ENCODE measurements around the gene EBLN2.

EBLN2 gene

GRCh38 chr3:73061416-73061815 is at the start of gene EBLN2:
Gene EBLN2, plus strand, starts transcription at chr3:73061659. Its CDS starts 423 bp downstream, at chr3:73062082.
- no peak for FAIRE-seq

GRCh38 chr3:73018298-73018697 is 43.2 kb upstream of the EBLN2 start:
- FAIRE-seq: no peak

DNA sequence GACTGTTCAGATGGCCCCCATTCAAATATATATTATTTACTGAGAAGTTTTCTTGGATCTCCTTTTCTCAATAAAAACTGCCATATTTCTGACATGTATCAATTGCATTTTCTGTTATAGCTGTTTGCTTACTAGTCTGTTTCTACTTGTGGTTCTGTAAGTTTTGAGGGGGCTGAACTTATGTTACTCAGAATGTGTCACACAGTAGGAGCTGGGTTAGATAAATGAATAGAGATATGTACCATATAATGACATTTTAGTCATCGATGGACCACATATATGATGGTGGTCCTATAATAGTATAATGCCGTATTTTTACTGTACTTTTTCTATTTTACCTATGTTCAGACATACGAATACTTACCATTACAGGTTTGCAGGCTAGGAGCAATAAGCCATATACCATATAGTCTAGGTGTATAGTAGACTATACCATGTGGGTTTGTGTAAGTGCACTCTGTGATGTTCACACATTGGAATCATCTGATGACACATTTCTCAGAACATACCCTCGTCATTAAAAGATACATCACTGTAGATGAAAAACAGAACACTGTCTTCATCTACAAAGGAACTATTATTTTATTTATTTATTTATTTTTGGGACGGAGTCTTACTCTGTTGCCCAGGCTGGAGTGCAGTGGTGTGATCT is 42.5 kb upstream of the EBLN2 start:
- FAIRE-seq: no peak

- FAIRE-seq: no peak
Observed at GRCh38 chr3:73021301-73021835, 40.1 kb upstream of the EBLN2 start.

GRCh38 chr3:73024836-73025235 is 36.6 kb upstream of the EBLN2 start:
- no peak for FAIRE-seq

DNA sequence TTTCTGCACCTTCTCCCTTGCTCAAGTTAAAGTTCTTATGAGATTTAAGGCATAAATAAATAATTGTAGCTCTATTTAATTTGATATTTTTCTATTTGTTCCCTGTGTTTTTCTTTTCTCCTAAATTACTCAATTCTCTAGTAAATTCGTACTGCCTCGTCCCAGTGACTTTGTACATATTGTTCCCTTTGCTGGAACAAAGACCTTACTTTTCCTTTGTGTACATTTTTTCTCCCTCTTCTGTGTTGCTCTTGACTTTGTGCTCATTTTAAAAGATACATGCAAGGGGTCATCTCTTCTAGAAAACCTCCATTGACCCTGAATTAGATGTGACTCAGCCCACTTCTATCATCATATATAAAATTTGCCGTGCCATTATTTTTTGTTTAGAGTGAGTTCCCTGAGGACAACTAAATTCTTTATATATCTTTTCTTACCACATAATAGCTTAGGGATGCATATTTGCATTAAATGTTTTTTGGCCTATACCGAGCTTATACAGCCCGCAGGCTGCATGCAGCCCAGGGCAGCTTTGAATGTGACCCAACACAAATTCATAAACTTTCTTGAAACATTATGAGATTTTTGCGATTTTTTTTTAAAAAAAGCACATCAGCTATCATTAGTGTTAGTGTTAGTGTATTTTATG is 35.2 kb upstream of the EBLN2 start:
- FAIRE-seq: no peak

DNA sequence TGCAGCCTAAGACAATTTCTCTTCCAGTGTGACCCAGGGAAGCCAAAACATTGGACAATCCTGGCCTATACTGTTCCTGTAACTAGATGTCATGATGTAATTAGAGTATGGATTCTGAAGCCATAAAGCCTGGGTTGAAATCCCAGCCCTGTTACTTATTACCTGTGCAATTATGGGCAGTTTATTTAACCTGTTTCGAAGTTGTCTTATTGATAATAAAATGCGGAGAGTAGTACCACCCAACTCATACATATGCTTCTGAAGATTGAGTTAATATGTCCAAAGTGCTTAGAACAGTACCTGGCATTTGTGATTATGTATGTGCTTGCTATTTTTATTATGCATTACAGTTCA is 34.7 kb upstream of the EBLN2 start:
- FAIRE-seq: no peak

DNA sequence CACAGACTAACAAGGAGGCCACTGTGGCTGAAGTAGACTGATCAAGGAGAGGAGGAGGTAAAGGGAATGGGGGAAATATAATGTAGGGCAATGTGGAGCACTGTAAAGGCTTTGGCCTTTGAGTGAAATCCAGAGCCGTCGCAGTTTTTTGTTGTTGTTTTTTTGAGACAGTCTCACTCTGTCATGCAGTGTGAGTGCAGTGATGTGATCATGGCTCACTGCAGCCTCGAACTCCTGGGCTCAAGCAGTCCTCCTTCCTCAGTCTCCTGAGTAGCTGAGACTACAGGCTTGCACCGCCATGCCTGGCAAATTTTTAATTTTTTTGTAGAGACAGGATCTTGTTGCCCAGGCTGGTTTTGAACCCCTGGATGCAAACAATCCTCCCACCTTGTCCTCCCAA is 32.7 kb upstream of the EBLN2 start:
- no peak for FAIRE-seq

- FAIRE-seq: no peak
Observed at GRCh38 chr3:73029321-73029796, 32.1 kb upstream of the EBLN2 start.

- no peak for FAIRE-seq
Observed at GRCh38 chr3:73030073-73030597, 31.3 kb upstream of the EBLN2 start.

DNA sequence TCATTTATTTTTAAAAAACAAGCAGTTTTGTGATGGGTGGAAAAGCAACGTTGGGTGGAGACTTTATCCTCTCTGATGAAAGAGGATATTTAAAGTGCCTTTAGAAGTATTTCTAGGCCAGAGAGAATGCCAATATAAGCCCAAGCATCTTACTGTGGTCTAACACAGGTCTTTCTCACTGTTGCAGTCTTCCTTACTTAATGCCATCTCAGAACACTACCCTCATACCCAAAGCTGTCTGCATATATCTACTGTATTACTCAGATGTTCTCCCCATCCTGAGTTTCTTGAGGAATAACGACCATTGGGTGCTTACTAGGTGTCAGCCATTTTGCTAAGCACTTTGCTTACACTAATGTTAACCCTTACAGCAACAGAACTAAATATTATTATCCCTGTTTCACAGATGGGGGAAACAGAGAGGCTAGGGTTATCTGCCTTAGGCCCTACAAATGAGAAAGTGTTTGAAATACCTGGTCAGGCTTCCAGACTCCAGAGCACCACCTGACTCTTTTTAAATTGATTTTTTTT is 29.8 kb upstream of the EBLN2 start:
- FAIRE-seq: no peak

DNA sequence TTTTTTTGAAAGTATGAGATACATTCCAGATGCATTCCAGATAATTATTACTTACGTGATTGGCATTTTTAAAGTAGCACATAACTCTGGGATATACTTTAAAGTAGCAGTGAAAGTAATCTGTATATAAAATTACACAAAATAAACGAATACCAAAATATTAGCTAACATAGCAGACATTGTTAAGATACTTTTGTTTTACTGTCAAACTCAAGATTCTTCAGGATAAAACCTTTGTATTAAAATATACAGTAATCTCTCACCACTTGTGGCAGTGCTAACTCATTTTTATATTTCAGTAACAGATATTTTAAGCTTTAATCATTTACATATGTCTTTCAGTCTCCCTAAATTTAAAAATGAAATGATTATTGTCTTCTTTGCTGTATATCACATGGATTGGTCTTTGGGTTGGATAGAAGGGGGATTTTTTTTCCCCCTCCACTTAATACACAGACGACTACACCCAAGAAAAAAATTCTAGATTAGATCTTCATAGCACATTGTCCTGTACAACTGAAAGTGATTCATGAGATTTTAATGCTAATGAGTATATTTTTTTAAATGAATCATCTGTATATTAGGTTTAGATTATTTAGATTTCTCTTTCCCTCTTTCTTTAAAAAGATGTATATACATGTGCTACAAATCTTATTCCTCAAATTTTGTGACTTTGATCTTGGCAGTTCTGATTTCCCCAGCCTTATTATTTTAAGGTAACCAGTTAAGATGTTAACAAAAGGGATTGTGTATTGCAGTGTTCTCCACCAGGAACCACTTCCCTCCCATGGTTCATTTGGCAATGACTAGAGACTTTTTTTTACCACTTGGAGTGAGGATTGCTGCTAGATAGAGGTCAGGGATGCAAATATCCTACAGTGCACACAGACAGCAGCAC is 24.5 kb upstream of the EBLN2 start:
- FAIRE-seq: peak; percentile 29

GRCh38 chr3:73041537-73041936 is 19.9 kb upstream of the EBLN2 start:
- no peak for FAIRE-seq

- no peak for FAIRE-seq
Observed at GRCh38 chr3:73043414-73043813, 18.0 kb upstream of the EBLN2 start.

DNA sequence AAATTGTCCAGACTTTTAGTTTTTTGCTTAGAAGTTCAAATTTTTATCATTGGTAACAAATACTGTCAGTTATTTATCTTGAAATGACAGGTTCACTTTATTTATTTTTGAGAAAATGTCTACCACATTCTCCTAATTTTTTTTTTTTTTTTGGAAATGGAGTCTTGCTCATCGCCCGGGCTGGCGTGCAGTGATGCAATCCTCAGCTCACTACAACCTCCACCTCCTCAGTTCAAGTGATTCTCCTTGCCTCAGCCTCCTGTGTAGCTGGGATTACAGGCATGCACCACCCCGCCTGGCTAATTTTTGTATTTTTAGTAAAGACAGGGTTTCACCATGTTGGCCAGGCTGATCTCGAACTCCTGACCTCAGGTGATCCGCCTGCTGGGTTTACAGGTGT is 16.1 kb upstream of the EBLN2 start:
- FAIRE-seq: no peak

- FAIRE-seq: no peak
Observed at GRCh38 chr3:73046195-73046594, 15.3 kb upstream of the EBLN2 start.

DNA sequence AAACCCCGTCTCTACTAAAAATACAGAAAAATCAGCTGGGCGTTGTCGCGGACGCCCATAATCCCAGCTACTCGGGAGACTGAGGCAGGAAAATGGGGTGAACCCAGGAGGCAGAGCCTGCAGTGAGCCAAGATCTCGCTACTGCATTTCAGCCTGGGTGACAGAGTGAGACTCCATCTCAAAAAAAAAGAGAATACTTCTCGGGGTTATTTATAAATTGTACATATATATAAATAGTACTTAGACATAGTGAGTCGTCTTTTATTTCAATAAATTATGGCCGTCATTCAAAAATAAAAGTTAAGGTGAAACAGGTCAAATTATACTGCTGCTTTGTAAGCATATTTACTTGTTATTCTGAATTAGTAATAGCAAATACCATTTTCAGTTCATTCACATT is 12.1 kb upstream of the EBLN2 start:
- FAIRE-seq: no peak

DNA sequence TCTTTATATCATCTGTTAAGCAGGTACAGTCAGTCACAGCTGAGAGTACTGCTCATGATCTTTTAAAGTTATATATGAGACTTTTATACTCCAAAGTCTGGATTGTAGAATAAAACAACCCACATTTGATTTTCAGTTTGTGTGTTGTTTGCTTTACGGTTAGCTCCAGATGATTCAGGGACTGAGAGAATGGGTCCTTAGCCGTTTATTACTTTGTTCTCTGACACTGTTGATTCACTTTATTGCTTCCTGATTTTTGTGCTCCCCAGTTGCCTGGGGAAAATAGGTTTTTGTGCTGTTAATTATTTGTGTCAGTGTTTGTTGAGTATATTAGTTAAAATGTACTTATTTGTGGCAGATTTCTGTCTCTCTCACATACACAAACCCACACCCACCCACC is 8.6 kb upstream of the EBLN2 start:
- no peak for FAIRE-seq

DNA sequence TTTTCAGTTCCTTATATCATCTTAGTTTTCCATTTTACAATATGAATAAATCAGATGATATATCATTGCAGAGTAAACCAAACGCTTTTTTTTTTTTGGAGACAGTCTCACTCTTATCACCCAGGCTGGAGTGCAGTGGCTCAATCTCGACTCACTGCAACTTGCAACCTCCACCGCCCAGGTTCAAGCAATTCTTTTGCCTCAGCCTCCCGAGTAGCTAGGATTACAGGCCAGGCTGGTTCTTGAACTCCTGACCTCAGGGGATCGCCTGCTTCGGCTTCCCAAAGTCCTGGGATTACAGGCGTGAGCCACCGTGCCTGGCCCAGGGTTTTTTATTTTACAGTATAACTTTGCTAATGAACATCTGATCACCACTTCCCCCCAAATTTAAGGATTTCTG is 5.9 kb upstream of the EBLN2 start:
- no peak for FAIRE-seq

DNA sequence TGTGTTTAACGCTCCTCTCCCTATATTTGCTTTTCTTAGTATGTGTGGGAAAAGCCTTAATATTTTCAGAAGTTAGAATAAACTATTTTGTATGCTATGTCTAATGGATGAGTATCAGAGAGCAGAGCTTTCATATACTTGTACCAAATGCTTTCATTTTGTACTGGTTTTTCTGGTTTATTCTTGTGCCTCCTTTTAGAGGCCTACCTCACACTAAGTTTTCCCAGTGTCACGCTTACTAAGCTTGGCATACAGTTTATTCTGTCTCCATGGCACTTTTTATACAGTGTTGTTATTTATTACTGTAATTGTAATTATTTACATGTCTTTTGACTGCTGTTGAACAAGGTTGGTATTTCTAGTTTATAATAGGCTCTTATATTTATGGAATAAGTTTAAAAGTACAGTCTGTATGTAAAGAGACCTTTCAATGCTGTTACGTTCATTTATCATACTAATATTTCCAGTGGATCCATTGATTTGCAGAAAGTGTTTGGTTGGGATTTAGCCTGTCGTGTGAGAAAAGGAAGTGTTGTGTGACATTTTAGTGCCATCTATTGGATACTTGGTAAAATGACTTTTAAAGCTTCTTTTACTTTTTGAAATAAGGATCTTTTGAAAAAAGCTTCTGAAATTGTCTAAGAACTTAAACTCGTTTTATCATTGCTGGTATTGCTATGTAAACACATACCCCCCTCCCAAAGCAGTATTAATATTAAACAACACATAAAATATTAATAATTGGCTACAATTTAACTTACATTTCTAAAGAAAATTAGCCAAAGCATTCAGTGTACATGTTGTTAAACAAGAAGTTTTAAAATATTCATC is 5.2 kb upstream of the EBLN2 start:
- FAIRE-seq: peak; percentile 97

GRCh38 chr3:73056845-73057150 is 4.7 kb upstream of the EBLN2 start:
- no peak for FAIRE-seq

DNA sequence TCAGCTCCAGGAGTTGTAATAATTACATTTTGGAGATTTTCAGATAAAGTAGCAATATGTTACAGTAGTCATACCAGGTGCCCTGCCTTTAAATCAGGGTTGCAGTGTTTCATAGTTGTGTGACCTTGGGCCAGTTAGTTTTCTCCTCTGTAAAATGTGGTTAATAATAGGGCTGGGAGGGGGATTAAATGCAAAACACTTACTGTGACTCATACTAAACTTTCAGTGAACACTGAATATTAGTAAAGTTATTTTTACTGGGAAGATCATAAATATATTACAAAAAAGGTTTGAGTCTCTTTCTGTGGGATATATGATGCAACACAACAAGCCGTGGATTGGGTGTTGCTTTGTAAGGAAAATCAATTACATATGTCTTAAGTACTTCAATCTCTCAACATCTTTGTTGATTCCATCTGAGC is 1.1 kb upstream of the EBLN2 start:
- no peak for FAIRE-seq
